Pons (tissue), 1 donor: ENCODE measurements around the gene HECW1.

ENCODE experiments used
- DNase-seq: peaks from one replicate; pipeline ENCODE4 v3.0.0-alpha.2; 2016; ENCODE audit warnings: low spot score

HECW1 gene

DNA sequence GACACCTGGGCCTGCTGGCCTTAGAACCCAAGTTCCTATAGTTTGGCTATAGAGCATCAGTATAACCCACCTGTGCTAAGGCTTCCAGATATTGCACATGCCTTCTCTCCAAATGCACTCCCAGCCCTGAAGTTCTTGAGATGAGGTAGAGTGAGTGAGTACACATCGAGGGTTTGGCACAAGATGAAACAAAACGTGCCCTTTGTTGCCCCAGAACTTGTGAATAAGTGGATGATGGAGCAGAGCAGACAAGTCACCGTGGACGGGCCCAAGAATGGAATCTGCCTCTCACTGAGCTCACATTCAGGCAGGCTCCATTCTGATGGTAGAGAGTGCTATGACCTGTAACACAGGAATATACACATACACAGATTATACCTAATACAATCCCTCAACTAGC is 397.5 kb downstream of the HECW1 start:
- DNase-seq, result no peak

DNA sequence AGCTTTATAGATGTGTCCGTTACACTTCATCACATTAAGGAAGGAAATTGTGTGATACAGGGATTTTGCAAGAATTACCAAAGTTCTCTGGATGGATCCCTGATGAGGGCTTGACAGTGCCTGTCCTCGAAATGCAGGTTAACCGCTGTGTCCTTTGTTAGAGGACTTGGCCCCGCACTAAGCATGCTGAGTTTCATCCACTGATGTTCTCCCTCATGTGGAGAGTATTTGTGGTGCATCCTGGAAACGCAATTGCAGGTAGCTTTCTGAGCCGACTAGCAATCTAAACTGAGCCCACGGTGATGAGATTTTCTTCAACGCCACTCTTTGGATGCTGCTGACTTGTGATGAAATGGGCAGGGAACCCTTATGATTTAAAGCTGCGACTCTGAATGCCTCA is 398.6 kb downstream of the HECW1 start:
- DNase-seq, result no peak

DNA sequence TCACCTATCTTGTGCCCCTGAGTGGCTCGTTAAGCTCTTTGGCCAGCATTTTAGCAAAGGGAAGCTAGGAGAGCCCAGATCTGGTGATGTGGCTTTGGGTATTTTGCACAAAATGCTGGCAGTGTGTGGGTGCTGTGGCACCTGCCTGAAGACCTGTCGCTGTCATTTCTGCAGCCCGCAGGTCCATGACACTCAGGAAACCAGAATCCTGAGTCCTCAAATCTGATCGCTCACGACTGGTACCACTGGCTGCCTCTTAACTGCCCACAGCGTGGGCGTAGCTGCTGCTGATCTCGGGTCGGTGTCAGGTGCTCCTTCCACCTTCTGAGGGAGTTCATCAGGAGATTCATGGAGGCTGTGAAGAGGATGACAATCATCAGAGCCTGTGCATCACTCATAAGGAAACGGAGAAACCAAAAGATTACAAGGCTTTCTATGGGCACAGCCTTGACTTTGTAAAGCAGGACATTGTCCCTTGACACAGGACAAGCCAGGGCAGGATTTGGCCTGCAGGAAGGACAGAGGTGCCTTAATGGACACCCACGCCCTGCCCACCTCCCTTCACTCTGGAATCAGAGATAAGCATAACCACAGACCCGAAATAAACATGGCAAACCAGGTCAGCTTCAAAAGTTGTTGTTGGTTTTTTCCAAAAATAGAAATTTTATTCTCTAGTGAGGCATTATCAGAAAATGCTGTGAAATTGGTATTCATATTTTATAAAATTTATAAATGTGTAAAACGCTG is 399.5 kb downstream of the HECW1 start:
- no peak for DNase-seq

DNA sequence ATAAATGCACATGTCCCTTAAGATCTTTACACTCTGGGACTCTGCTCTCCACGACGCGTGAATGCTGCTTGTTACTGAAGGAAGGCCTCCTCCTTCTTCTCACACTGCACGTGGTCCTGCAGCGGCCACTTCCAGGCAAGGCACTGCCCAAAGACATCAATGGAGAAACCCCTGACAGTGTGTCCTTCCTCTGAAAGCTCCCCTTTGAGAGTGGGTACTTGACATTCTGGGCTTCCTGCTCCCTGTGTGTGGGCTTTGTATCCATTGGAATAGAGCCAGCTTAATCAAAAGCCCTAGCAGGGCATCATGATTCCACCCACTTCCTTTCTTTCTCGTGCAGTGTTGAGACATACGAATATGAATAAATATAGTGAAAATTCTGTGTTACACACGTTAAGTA is 400.8 kb downstream of the HECW1 start:
- DNase-seq, result peak; percentile 70

DNA sequence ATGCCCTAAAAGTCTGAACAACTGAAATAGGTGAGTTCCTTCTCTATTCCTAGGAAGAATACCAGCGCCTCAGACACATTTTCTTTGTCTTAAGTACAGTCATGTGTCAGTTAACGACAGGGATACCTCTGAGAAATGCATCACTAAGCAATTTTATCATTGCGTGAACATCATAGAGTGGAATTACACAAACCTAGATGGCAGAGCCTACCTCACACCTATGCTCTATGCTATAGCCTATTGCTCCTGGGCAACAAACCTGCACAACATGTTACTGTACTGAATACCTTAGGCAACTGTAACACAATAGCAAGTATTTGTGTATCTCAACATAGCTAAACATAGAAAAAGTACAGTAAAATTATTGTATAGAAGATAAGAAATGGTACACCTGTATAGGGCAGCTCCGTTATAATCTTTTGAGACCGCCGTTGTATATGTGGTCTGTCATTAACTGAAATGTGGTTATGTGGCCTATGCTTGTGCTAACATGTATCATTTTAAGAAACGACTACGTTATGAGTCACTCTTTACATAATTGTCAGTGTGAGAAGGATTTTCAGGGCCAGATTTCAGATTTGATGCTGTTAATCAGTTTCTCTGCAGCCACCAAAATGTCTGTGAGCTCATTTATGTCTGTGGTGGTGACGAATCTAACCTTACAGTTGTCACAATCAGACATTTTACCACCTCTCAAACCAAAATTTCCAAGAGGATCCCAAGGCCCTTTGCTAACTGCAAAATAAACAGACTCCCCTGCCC is 404.3 kb downstream of the HECW1 start:
- no peak for DNase-seq

DNA sequence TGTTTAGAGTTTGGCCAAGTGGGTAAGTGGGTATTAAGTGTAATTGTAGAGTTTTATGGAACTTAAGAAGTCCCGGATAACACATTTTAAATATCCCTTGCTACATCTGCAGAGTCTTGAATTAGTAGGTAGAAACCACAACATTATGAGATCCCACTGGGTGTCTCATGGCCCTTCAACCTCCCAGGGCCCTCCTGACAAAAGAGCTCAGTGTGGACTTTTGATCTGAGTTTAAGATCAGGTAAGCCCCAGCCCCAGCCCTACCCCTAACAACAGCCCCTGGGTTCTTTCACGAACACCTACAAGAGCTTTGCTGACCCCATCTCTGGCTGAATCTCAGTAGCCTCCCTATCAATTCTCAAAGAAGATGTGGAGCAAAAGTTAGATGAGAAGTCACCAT is 405.0 kb downstream of the HECW1 start:
- DNase-seq, result no peak

DNA sequence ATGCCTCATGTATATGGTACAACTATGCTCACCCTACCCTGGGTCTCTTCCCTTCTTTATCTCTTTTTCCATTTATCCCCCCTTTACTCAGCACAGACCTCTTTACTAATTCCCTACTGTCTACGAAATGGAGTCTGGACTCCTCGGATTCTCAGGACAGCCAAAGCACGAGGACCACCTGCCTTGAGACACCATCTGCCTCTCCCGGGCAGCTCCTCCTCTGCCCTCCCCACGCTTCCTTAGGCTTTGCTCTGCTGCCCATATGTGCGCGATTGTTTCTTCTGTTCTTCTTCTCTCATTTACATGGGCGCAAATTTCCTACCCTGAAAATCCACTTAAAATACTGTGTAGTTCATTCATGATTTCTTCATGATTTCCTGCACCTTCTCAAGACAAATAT is 407.8 kb downstream of the HECW1 start:
- no peak for DNase-seq

DNA sequence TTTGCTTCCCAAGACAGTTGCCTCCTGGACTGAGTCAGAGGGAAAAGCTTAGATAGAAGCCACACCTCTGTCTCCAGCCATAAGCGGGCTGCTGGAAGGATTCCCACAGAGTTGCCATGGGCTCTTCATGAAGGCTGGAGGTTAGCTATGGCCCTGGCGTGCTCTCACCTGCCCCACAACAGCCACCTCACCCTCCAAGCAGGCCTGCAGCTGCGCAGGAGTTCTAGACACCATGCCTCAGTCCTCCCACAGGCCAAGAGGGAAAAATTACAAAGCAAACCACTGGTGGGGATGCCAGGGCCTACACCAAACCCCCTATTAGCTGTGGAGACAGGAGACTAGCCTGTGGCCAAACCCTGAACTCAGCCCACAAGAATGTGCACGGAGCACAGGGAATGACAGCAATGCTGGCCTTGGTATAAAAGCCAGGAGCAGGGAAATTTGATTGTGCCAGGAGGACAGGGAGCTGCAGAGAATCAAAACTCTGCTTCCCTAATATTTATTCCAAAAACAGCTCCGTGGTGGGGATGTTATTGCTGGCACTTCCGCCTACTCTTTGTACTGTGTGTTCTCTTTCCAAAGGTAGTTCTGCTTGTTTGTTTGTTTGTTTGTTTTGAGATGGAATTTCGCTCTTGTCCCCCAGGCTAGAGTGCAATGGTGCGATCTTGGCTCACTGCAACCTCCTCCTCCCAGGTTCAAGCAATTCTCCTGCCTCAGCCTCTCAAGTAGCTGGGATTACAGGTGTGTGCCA is 410.1 kb downstream of the HECW1 start:
- no peak for DNase-seq

DNA sequence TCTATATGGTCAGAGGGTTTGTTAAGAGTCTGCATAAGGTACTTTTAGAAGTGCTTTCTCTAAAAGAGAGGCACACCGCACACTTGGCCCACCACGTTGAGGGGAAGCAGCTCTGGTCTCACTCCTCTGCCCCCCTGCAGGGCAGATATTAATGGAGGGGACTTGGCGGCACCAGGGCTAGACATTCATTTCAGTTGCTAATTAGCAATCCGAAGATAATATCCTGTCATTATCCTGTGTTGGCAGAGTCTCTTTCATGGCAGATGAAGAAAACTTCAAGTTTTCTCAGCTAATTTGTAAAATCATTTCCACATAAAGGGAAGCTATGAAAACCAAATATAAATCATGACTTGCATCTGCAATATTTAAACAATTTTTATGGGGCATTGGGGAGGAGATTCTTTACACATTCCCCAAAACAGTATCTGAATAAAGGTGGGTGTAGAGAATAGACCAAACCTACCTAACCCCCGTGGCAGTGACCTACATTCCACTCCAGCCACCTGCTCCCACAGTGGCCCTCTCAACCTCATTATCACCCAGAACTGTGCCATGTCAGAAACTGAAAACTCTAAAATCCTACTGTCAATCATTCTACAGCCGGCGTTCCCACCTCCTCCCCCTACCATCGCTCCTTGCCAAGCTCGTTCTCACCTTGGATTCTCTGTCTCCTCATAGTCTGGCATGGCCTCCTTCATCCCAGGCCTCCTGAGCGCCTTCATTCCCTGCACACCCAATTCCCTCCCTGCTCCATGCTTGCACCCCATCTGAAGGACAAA is 416.3 kb downstream of the HECW1 start:
- no peak for DNase-seq

DNA sequence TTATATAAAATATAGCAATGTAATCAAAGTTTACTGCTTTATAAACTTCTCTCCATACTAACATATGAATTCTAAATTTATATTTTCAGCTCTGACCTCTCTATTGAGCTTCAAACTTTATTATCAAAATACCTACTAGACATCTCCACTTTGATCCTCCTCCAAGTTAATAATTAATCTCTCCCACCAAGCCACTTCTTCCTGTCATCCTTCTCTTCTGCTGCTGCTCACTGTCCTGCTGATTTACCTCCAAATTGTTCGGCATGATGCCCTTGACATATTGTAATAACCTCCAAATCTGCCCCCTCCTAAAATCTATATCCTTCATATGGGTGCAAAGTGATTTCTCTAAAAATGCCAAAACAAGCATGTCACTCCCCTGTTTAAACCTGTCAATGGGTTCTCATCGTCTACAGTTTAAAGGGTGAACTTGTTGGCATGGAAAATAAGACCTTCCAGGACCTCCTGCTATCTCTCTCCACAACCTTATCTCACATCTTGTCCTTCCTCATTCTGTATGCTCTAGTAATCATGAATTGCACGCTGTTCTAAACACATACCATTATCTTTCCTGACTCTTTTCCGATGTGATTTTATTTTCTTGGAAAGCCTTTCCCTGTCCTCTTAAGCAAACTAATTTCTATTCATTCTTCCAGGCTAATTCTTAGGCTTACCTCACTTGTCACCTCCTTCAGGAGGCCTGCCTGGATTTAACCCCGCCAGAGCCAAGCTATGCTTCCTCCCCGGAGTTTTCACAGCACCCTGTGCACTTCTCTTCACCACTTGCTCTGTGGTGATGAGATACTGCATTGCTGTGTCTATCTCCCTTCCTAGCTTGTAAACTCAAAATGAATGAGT is 418.3 kb downstream of the HECW1 start:
- no peak for DNase-seq

DNA sequence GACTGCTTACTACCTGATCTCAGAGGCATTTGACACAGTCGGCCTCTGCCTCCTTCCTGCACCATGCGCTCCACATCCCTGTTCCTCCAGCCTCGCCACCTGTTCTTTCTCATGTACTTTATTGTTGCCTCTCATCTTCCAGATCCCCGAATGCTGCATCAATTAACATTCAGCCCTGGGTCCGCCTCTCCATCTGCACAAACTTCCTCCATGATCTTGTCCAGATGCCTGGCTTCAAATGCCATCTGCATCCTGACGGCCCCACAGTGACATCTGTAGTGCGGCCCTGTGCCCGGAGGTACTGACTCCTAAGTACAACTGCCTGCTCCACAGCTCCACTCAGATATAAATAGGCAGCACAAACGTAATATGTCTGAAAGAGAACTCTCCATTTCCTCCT is 419.3 kb downstream of the HECW1 start:
- no peak for DNase-seq

DNA sequence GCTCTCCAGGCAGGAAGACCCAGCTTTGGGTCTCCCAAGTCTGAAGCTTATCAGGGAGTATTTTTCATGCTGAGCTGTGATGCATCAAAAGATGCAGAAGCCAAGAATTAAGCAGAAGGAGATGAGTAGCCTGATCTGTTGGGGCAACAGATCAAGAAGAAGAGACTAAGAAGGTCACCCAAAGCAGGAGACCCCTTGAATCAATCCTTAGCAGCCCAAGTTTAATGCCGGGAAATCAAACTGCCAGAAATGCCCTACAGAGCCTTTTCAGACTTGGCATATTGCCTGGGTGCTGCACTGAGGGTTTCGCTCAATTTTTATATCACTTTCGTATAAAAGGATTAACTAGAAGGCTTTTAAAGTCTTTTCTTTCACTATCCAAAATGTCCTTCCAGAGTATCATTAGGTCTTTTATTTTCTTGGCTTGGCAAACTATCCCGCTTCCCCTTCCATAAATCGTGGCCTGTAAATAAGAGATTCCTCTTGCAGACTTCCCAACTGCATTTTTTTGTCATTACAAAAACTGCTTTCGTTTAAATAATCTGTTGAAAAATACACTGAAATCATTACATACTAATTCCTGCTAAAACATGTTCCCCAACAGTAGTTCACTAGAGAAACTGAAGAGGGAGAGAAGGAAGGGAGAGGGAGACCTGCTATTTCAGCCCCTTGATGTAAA is 421.5 kb downstream of the HECW1 start:
- no peak for DNase-seq

DNA sequence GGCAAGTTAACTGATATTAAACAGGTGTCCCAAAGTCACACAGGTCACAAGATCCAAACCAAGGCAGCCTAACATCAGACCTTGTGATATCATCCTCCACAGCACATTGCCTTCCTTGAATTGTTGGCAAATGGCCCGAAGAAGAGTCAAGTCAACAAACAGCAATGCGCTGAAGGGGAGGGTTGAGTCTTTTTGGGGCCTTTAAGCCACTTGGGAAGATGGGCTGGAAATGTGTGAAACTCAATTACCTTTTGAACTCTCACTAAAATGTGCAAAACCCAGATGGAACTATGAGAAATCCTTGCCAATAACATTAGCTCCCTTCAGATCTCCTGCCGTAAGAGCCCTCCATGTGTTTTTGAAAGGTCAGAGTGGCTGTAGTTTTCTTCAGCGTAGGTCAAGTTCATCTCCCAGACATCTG is 422.6 kb downstream of the HECW1 start:
- DNase-seq, result no peak

DNA sequence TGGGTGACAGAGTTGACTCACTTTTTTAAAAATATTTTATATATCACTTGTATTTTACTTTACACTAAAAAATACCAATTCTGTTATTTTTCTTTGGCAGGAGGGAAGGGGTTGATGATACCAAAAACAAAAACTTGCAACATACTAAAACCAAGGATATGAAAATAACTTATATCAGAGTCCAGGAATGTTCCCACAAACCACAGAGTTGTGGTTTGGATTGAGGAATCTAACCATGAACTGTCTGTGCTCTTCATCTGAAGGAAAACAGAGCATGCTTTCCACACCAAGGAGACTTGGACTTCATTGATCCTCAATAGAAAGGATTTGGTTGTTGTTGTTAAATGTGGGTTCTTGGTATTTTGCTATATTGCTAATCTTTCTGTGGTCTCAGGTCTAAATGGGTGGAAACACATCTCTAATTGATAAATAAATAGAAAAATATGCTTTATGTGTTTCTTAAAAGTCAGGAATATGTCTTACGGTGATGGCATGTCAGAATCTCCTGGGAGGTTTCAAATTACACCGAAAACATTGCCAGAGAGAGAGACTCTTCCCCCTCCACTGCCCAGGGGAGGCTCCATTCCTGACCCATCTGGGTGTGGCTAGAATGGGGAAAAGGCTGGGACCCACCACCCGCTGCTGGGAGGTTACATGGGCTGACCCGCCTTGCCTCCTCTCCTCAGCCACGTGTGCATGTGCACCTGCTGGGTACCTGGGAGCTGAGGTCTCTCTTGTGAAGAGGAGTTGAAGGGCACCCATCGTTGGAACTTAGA is 423.6 kb downstream of the HECW1 start:
- DNase-seq, result no peak

DNA sequence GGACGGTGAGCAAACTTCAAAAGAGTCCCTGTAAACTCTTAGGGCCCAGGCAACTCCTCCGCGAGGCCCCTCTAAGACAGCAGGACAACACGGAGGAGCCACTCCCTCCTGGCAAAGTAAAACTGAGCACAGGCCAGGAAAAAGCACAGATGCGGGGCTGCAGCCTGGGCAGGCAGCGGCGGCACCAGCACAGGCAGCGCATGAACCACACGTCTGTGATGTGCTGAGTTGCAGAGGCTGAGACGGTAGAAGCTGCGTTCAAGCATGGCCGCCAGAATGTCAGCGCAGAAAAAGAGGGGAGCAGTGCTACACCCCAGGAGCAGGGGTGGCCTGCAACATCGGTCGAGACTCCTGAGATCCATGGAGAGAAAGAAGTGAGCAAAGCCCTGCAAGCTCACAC is 424.3 kb downstream of the HECW1 start:
- no peak for DNase-seq

DNA sequence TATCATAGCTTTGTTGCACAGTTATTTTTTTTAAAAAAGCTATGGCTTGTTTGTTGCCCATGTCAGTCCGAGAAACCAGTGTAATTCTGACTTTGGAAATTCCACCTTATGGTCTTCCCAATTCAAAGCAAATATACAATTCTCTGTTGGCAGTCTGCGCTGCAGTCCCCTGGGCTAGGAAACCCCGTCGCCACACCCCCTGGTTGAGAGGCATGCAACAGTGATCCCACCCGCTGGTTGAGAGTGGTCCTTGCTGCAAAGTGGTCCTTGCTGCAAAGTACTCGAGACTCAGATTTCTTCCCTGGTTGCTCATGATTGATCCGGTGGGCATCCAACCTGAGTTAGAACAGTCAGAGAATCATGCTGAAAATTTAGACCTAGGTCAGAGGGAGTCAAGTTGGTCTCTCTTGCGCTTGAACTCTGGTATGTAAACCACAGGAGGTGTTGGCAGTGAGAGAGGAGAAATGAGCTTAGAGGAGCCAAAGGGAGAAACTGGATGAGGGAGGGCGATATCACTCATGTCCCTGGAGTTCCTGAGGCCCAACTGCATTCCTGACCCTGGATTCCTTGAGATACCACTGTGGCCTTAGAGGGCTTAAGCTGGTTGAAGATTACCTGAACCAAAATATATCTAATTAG is 425.4 kb downstream of the HECW1 start:
- no peak for DNase-seq

DNA sequence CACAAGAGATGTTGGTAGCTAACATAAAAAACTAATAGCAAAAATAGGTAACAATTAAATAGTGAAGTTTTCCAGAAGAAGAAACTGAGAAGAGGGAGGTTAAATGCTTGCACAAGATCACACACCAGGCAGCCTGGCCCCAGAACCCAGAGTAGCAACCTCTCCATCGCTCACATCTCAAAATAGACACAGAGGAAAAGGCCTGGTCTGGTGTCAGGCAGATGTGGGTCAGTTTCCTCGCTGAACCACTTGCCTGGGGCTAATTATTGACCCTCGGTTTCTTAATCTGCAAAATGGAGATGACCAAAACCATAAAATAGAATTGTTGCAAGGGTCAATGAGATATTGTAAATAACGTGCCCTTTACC is 425.9 kb downstream of the HECW1 start:
- no peak for DNase-seq

DNA sequence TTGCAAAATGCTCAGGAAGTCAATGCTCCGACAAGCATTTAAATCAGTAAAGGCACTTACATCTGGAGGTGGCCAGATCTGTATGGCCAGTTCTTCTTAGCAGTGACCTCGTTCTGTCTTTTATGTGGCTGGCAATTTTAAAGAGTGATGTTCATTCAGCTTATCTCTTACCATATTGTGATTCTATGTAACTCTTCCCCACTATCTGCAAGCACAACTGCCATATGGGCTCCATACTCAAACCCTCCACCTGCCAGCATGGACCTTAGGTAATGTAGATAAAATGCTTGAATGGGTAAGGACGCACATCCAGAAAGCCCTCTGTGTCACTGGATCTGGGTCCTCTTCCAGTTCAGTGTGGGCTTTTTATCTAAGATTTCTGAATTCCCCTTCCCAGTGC is 428.0 kb downstream of the HECW1 start:
- no peak for DNase-seq

DNA sequence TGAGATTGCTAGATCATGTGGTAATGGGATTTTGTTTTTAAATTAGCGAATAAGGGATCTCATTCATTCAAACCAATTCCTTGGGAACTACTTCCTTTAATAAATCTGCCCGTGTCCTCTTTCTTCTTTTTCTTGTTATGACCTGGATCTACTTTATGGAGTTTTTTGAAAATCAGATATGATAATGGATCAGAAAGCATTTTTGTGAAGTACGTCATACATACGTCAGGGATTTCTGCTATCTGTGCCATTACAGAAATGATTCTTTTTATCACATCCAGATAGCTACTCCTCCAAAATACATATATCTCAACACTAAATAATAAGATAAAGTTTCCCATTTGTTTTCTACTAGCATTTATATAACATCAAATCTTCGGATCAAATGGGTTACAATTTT is 430.3 kb downstream of the HECW1 start:
- DNase-seq, result no peak
